KOPT-K1 (cell line): ENCODE results near the gene KCNT1.

Source experiments
- H3K27ac ChIP-seq: fragments of 200-600 bp; sonication (generic); 2 replicates; pipeline ENCODE4 v1.5.1; 2016; ENCODE audit warnings: antibody characterized with exemption, mild to moderate bottlenecking, low read depth, low read length; ENCODE audit not compliant: poor library complexity, severe bottlenecking
- H3K36me3 ChIP-seq: fragments of 200-600 bp; sonication (generic); 2 replicates; pipeline ENCODE4 v1.5.1; 2017; ENCODE audit warnings: antibody characterized with exemption, mild to moderate bottlenecking, low read length, moderate library complexity; ENCODE audit not compliant: insufficient read depth
- H3K9me3 ChIP-seq: fragments of 200-600 bp; sonication (generic); 2 replicates; pipeline ENCODE4 v1.5.1; 2017; ENCODE audit warnings: antibody characterized with exemption, low read length, mild to moderate bottlenecking; ENCODE audit not compliant: insufficient read depth, poor library complexity, severe bottlenecking

Gene KCNT1

GRCh38 chr9:135802876-135803419 lies 101.0 kb downstream of the KCNT1 start:
- H3K9me3 ChIP-seq = no peaks in the 10 kb centered on the region
- no peak overlapping the region for H3K27ac ChIP-seq

GRCh38 chr9:135803441-135803840 lies 101.5 kb downstream of the KCNT1 start:
- no peak overlapping the region for H3K27ac ChIP-seq
- H3K36me3 ChIP-seq = no peaks in the 10 kb centered on the region
- no peaks in the 10 kb centered on the region for H3K9me3 ChIP-seq

More at GRCh38 chr9:135802876-135803419, 101.0 kb downstream of the KCNT1 start:
- H3K36me3 ChIP-seq = no peaks in the 10 kb centered on the region

- Histone ChIP-seq H3K9me3 (no peaks in the 10 kb centered on the region), H3K27ac (no peak overlapping the region), H3K36me3 (peaks cover 6% of the 10 kb centered on the region)
These were observed 102.8 kb downstream of the KCNT1 start for GRCh38 chr9:135804581-135805421.

- Histone ChIP-seq H3K9me3 (no peaks in the 10 kb centered on the region), H3K36me3 (peaks cover 12% of the 10 kb centered on the region), H3K27ac (no peak overlapping the region)
These were observed 103.5 kb downstream of the KCNT1 start for GRCh38 chr9:135805422-135806022.

- Histone ChIP-seq H3K36me3 (peaks cover 45% of the 10 kb centered on the region), H3K9me3 (no peaks in the 10 kb centered on the region), H3K27ac (no peak overlapping the region)
These were observed 107.2 kb downstream of the KCNT1 start for GRCh38 chr9:135809166-135809565.

GRCh38 chr9:135810806-135811575 lies 109.0 kb downstream of the KCNT1 start:
- H3K27ac ChIP-seq = no peak overlapping the region
- H3K9me3 ChIP-seq = no peaks in the 10 kb centered on the region
- peaks cover 61% of the 10 kb centered on the region for H3K36me3 ChIP-seq

- Histone ChIP-seq H3K36me3 (peaks cover 69% of the 10 kb centered on the region), H3K27ac (no peak overlapping the region), H3K9me3 (no peaks in the 10 kb centered on the region)
These were observed 109.8 kb downstream of the KCNT1 start for GRCh38 chr9:135811801-135812200.

GRCh38 chr9:135812961-135813360 lies 111.0 kb downstream of the KCNT1 start:
- no peaks in the 10 kb centered on the region for H3K9me3 ChIP-seq
- H3K27ac ChIP-seq = no peak overlapping the region
- H3K36me3 ChIP-seq = peaks cover 81% of the 10 kb centered on the region

GRCh38 chr9:135813671-135814290 lies 111.8 kb downstream of the KCNT1 start:
- H3K36me3 ChIP-seq = peaks cover 89% of the 10 kb centered on the region
- H3K9me3 ChIP-seq = no peaks in the 10 kb centered on the region
- no peak overlapping the region for H3K27ac ChIP-seq

GRCh38 chr9:135814421-135815095 lies 112.6 kb downstream of the KCNT1 start:
- Histone ChIP-seq H3K27ac (no peak overlapping the region), H3K36me3 (peaks cover 85% of the 10 kb centered on the region), H3K9me3 (no peaks in the 10 kb centered on the region)

- Histone ChIP-seq H3K36me3 (peaks cover 88% of the 10 kb centered on the region), H3K9me3 (no peaks in the 10 kb centered on the region), H3K27ac (no peak overlapping the region)
These were observed 113.4 kb downstream of the KCNT1 start for GRCh38 chr9:135815413-135815812.

- H3K27ac ChIP-seq = no peak overlapping the region
- H3K36me3 ChIP-seq = peaks cover 88% of the 10 kb centered on the region
- no peaks in the 10 kb centered on the region for H3K9me3 ChIP-seq
These were observed 114.1 kb downstream of the KCNT1 start for GRCh38 chr9:135815830-135816650.

- peaks cover 88% of the 10 kb centered on the region for H3K36me3 ChIP-seq
- H3K9me3 ChIP-seq = no peaks in the 10 kb centered on the region
- H3K27ac ChIP-seq = no peak overlapping the region
These were observed 114.6 kb downstream of the KCNT1 start for GRCh38 chr9:135816651-135816970.
